Measurements from ENCODE around the gene MAP2. TPM values are rescaled to one million over a fixed set of nuclear protein-coding genes. Genes with fewer than 3 reads are reported as not detected.

Gene MAP2
- total and polyA plus RNA-seq, 2 of the 8 experiments (the other 6 are each of a cell fraction or from before 2014, with no cell fraction given): 5.9 to 9.4 TPM

DNA sequence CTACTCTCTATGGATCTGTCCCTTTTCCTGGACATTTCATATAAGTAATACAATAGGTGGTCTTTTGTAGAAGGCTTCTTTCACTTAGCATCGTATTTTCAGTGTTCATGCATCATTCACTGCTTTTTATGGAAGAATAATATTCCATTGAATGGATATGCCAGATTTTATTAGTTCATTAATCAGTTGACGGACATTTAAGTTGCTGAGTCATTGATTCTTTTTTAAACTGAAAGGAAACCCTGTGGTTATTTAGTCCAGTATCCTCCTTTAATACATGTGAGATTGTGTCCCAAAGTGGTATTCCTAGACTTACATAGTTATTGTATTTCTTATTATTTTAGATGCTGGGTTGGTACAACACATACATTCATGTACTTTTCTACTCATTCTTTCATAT is 185.7 kb downstream of the MAP2 start:
- Histone ChIP-seq H2AFZ (ENCODE audit: low read length) (no peak overlapping the region), H3K23me2 (ENCODE audit: low read depth, low read length) (no peaks in the 10 kb centered on the region; the same call in none of the 2 replicates), H2BK12ac (ENCODE audit: low read depth, low read length) (no peak overlapping the region), H3K27me3 (replicated peaks in 1 of 4; ENCODE audit: control insufficient read depth in 3 of 4, extremely low read depth in 1 of 4, insufficient read depth in 3 of 4, low read length in 3 of 4) (no peaks in the 10 kb centered on the region), H3K4me2 (ENCODE audit: insufficient read depth in 1 of 2, low read depth in 2 of 2, low read length in 2 of 2) (no peak overlapping the region), H3K79me2 (ENCODE audit: control insufficient read depth in 1 of 2, insufficient read depth in 2 of 2, low read length in 2 of 2) (no peaks in the 10 kb centered on the region), H2BK20ac (ENCODE audit: low read length) (no peak overlapping the region), H4K8ac (ENCODE audit: extremely low read depth, insufficient read depth, low read length) (no peak overlapping the region), H3K9ac (replicated peaks in 1 of 4; ENCODE audit: extremely low read depth in 1 of 4, low read depth in 3 of 4, low read length in 3 of 4) (no peak overlapping the region), H2AK5ac (ENCODE audit: low read depth, low read length) (no peak overlapping the region), H3K9me3 (ENCODE audit: insufficient read depth in 2 of 2, low read depth in 1 of 2, low read length in 1 of 2) (no peaks in the 10 kb centered on the region), H3K23ac (ENCODE audit: insufficient read length) (no peak overlapping the region), H2BK15ac (ENCODE audit: low read length) (no peak overlapping the region), H3K4me1 (replicated peaks in 1 of 4; ENCODE audit: control insufficient read depth in 3 of 4, insufficient read depth in 4 of 4, low read length in 3 of 4) (peaks cover 0 to 16% (median 10%) of the 10 kb centered on the region in 4 experiments; a peak in 4 of 7 replicates), H3K79me1 (ENCODE audit: low read depth, low read length) (no peaks in the 10 kb centered on the region), H3K27ac (ENCODE audit: low read depth, low read length) (no peak overlapping the region), H3K18ac (ENCODE audit: extremely low read depth, low read length) (no peak overlapping the region), H3K56ac (replicated peaks; ENCODE audit: insufficient read length, low read depth, low read length) (no peak overlapping the region), H3K4me3 (ENCODE audit: extremely low read depth in 1 of 4, insufficient read depth in 2 of 4, low read depth in 3 of 4, low read length in 4 of 4) (no peak overlapping the region), H2BK5ac (ENCODE audit: low read depth, low read length) (no peak overlapping the region), H4K91ac (replicated peaks; ENCODE audit: insufficient read length, low read length) (no peak overlapping the region), H2BK120ac (replicated peaks; ENCODE audit: low read depth, low read length) (no peak overlapping the region), H4K5ac (ENCODE audit: insufficient read length, low read depth, low read length) (no peak overlapping the region), H3K36me3 (ENCODE audit: control insufficient read depth in 2 of 4, insufficient read depth in 4 of 4, low read length in 3 of 4) (no peaks in the 10 kb centered on the region), H3K14ac (ENCODE audit: insufficient read length) (no peak overlapping the region), H4K20me1 (replicated peaks in 1 of 2; ENCODE audit: control insufficient read depth in 1 of 2, insufficient read depth in 2 of 2, low read length in 2 of 2) (no peaks in the 10 kb centered on the region), H3K4ac (replicated peaks; ENCODE audit: insufficient read length, low read depth, low read length) (no peak overlapping the region)
- DNase-seq (ENCODE audit: low read depth in 1 of 2, low spot score in 2 of 2) (no peak), FAIRE-seq (no peak)
- 85% methylated on average over 2 of the region's 2 CpGs; no CpG with 5 or more reads in 1 of the 2 experiments for WGBS, 2 experiments (ENCODE audit: extremely low coverage in 1 of 2, insufficient coverage in 1 of 2, insufficient read length in 1 of 2, insufficient replicate concordance in 2 of 2, low coverage in 1 of 2, low lambda C conversion rate in 2 of 2, missing lambda C conversion rate in 1 of 2)
- POLR2A ChIA-PET (ENCODE audit: partially characterized antibody): no interaction called here
- CTCF ChIA-PET (ENCODE audit: partially characterized antibody): no interaction called here
- no peak for TF ChIP-seq POLR2A (IDR thresholded peaks at IDR 0.05; ENCODE audit: control extremely low read depth in 1 of 2, low read depth in 2 of 2, low read length in 2 of 2)
- TF ChIP-seq GTF2F1 (IDR thresholded peaks at IDR 0.05; ENCODE audit: borderline replicate concordance, low read depth, low read length): no peak
- TF ChIP-seq RBBP5 (IDR thresholded peaks at IDR 0.05; ENCODE audit: borderline replicate concordance, low read depth, low read length): no peak
- no peak for TF ChIP-seq SAP30 (IDR thresholded peaks at IDR 0.05; ENCODE audit: insufficient read depth, insufficient replicate concordance, low read length)
- no peak for TF ChIP-seq KDM5A (IDR thresholded peaks at IDR 0.05; ENCODE audit: low read length)
- TF ChIP-seq CTCF (IDR thresholded peaks at IDR 0.05; ENCODE audit: control extremely low read depth in 1 of 3, insufficient read depth in 1 of 3, low read depth in 1 of 3, low read length in 3 of 3): no peak
- no peak for TF ChIP-seq TAF7 (optimal IDR thresholded peaks at IDR 0.05; ENCODE audit: borderline replicate concordance, low read depth, low read length)
- no peak for TF ChIP-seq BACH1 (IDR thresholded peaks at IDR 0.05; ENCODE audit: low read length)
- no peak for TF ChIP-seq KDM1A (IDR thresholded peaks at IDR 0.05; ENCODE audit: borderline replicate concordance, low read length)
- TF ChIP-seq SP2 (IDR thresholded peaks at IDR 0.05; ENCODE audit: low read length): no peak
- TF ChIP-seq NANOG (IDR thresholded peaks at IDR 0.05; ENCODE audit: insufficient read depth, low read depth, low read length, poor library complexity, severe bottlenecking): no peak
- TF ChIP-seq CHD1 (IDR thresholded peaks at IDR 0.05; ENCODE audit: low read depth, low read length): no peak
- TF ChIP-seq POU5F1 (IDR thresholded peaks at IDR 0.05; ENCODE audit: low read depth, low read length): no peak

All from H1 (cell line).